ENCODE measurements around the gene TMTC3.

TMTC3 gene

DNA sequence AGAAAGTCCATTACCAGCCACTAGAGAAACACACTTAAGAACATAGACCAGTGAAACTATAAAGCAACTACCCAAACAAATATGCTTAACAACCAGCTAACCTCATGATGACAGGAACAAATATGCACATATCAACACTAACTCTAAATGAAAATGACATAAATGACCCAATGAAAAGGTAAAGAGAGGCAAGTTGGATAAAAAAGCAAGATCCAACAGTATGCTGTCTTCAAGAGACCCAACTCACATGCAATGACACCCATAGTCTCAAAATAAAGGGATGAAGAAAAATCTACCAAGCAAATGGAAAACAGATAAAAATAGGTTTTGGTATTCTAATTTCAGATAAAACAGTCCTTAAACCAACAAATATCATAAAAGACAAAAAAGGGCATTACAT, 77.8 kb downstream of the TMTC3 start:
- H3K36me3 ChIP-seq (ENCODE audit: insufficient read depth, low read length) = no peaks in the 10 kb centered on the region
- no peaks in the 10 kb centered on the region for H3K9me3 ChIP-seq (ENCODE audit: low read depth, low read length)
- DNase-seq (ENCODE audit: low read depth, low spot score) = no peak
- no peak overlapping the region for H3K9ac ChIP-seq (ENCODE audit: insufficient read length)
- no peak overlapping the region for H3K27ac ChIP-seq
- H3K4me3 ChIP-seq = no peak overlapping the region
- no peak for TF ChIP-seq EZH2 (IDR thresholded peaks at IDR 0.05)
- no peak for TF ChIP-seq POLR2AphosphoS5 (IDR thresholded peaks at IDR 0.05; ENCODE audit: borderline replicate concordance, low read depth, low read length)
- no peak for TF ChIP-seq FOXP2 (optimal IDR thresholded peaks at IDR 0.05; ENCODE audit: control extremely low read depth, extremely low read length, insufficient read depth)

DNA sequence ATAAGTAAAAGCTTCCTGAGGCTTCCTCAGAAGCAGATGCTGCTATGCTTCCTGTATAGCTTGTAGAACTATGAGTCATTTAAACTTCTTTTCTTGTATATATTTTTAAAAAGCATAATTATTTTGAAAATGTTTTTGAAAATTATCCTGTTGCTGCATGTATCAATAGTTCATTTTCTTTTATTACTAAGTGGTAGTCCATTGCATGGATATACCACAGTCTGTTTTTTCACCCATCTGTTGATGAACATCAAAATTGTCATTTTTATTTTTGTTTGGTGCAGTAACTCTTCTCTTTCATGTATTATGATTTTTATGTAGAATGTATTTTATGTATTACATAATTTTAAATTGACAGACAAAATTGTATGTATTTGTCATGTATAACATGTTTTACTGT, 81.4 kb downstream of the TMTC3 start:
- Histone ChIP-seq H3K27ac (no peak overlapping the region), H3K9ac (ENCODE audit: insufficient read length) (no peak overlapping the region), H3K9me3 (ENCODE audit: low read depth, low read length) (no peaks in the 10 kb centered on the region), H3K36me3 (ENCODE audit: insufficient read depth, low read length) (no peaks in the 10 kb centered on the region), H3K4me3 (no peak overlapping the region)
- DNase-seq (ENCODE audit: low read depth, low spot score) = no peak
- TF ChIP-seq FOXP2 (optimal IDR thresholded peaks at IDR 0.05; ENCODE audit: control extremely low read depth, extremely low read length, insufficient read depth) = no peak
- TF ChIP-seq EZH2 (IDR thresholded peaks at IDR 0.05) = no peak
- no peak for TF ChIP-seq POLR2AphosphoS5 (IDR thresholded peaks at IDR 0.05; ENCODE audit: borderline replicate concordance, low read depth, low read length)

DNA sequence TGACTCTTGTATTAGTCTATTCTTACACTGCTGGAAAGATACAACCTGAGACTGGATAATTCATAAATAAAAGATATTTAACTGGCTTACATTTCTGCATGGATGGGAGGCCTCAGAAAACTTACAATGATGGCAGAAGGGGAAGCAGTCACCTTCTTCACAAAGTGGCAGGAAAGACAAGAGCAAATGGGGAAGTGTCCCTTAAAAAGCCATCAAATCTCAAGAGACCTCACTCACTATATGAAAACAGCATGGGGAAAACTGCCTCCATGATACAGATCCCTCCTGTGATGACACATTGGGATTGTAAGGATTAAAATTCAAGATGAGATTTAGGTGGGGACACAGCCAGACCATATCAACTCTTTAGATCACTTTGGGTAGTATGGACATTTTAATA, 83.7 kb downstream of the TMTC3 start:
- Histone ChIP-seq H3K36me3 (ENCODE audit: insufficient read depth, low read length) (no peaks in the 10 kb centered on the region), H3K27ac (no peak overlapping the region), H3K4me3 (no peak overlapping the region), H3K9ac (ENCODE audit: insufficient read length) (no peak overlapping the region), H3K9me3 (ENCODE audit: low read depth, low read length) (no peaks in the 10 kb centered on the region)
- DNase-seq (ENCODE audit: low read depth, low spot score) = no peak
- TF ChIP-seq POLR2AphosphoS5 (IDR thresholded peaks at IDR 0.05; ENCODE audit: borderline replicate concordance, low read depth, low read length) (no peak), EZH2 (IDR thresholded peaks at IDR 0.05) (no peak), FOXP2 (optimal IDR thresholded peaks at IDR 0.05; ENCODE audit: control extremely low read depth, extremely low read length, insufficient read depth) (no peak)

DNA sequence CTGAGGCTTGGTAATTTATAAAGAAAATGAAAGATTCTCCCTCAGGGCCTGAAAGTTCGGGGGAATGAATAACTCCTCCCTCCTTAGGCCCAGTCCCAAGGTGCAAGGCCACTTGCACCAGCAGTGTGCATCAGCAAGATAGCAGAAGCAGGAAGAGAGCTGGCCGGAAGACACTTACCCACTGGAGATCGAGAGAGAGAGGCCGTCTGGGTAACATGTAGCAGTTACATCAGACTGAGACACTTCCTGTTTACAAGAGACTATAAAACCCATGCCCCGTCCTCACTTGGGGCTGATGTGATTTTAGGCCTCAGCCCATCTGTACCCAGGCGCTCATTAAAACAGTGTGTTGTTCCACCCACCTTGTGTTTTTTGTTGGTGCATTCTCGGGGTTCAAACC, 85.2 kb downstream of the TMTC3 start:
- Histone ChIP-seq H3K9me3 (ENCODE audit: low read depth, low read length) (no peaks in the 10 kb centered on the region), H3K4me3 (no peak overlapping the region)
- no peak for DNase-seq (ENCODE audit: low read depth, low spot score)

DNA sequence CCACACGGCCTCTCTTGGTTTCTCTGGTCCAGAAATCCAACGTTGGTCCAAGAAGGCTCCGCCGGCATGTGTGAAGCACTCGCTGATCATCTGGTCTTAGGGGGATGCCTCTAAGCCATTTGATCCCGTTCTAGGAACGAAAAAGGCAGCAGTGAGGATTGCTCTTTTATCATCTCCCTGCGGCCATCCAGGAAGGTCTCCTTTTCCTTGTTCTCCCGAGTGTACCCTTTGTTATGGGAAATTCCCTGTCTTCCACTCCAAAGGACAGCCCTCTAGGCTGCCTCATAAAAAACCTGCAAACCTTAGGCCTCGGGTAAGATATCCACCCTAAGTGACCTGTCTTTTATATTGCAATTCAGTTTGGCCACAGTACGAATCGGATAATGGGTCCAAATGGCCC, 85.8 kb downstream of the TMTC3 start:
- no peak overlapping the region for H3K9ac ChIP-seq (ENCODE audit: insufficient read length)
- H3K36me3 ChIP-seq (ENCODE audit: insufficient read depth, low read length) = no peaks in the 10 kb centered on the region
- H3K4me3 ChIP-seq = no peak overlapping the region
- no peak for DNase-seq (ENCODE audit: low read depth, low spot score)
- H3K9me3 ChIP-seq (ENCODE audit: low read depth, low read length) = no peaks in the 10 kb centered on the region
- no peak overlapping the region for H3K27ac ChIP-seq
- TF ChIP-seq POLR2AphosphoS5 (IDR thresholded peaks at IDR 0.05; ENCODE audit: borderline replicate concordance, low read depth, low read length) (no peak), FOXP2 (optimal IDR thresholded peaks at IDR 0.05; ENCODE audit: control extremely low read depth, extremely low read length, insufficient read depth) (no peak), EZH2 (IDR thresholded peaks at IDR 0.05) (no peak)

More for the DNA sequence above, 85.2 kb downstream of the TMTC3 start:
- no peak overlapping the region for H3K9ac ChIP-seq (ENCODE audit: insufficient read length)
- H3K36me3 ChIP-seq (ENCODE audit: insufficient read depth, low read length) = no peaks in the 10 kb centered on the region
- TF ChIP-seq POLR2AphosphoS5 (IDR thresholded peaks at IDR 0.05; ENCODE audit: borderline replicate concordance, low read depth, low read length) = no peak
- no peak overlapping the region for H3K27ac ChIP-seq

DNA sequence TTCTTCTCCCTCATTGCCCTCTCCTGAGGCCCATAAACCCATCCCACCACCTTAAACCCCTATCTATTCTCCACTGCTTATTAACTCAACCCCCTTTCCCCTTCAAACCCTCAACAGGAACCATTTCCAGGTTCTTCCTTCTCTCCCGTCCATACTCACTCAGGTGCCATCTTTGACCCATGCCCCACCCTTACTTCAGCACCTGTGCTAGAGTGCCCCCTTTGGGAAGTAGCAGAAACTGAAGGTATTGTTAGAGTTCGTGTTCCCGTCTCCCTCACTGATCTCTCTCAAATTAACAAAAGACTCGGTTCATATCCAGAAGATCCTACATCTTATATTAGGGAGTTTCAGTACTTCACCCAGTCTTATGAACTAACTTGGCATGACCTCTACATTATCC, 86.6 kb downstream of the TMTC3 start:
- H3K9me3 ChIP-seq (ENCODE audit: low read depth, low read length) = no peaks in the 10 kb centered on the region
- no peak for DNase-seq (ENCODE audit: low read depth, low spot score)
- no peaks in the 10 kb centered on the region for H3K36me3 ChIP-seq (ENCODE audit: insufficient read depth, low read length)
- TF ChIP-seq POLR2AphosphoS5 (IDR thresholded peaks at IDR 0.05; ENCODE audit: borderline replicate concordance, low read depth, low read length) = no peak
- no peak for TF ChIP-seq FOXP2 (optimal IDR thresholded peaks at IDR 0.05; ENCODE audit: control extremely low read depth, extremely low read length, insufficient read depth)
- TF ChIP-seq EZH2 (IDR thresholded peaks at IDR 0.05) = no peak
- H3K27ac ChIP-seq = no peak overlapping the region
- no peak overlapping the region for H3K9ac ChIP-seq (ENCODE audit: insufficient read length)
- no peak overlapping the region for H3K4me3 ChIP-seq

DNA sequence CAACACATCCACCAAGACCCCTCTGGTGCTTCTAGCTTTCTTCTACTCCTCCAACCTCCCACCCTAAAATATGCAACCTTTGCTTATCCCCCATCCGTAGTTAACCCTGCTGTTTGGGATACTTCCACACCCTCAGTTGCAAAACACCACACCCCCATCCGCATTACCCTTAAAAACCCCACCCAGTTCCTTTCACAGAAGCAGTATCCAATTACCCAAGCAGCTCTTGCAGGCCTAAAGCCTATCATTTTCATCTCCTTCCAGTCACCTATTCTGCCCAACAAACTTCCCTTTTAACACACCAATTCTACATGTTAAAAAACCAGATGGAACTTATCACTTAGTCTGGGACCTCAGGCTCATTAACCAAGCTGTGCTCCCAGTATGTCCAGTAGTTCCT, 88.2 kb downstream of the TMTC3 start:
- no peaks in the 10 kb centered on the region for H3K9me3 ChIP-seq (ENCODE audit: low read depth, low read length)
- no peak for DNase-seq (ENCODE audit: low read depth, low spot score)
- H3K36me3 ChIP-seq (ENCODE audit: insufficient read depth, low read length) = no peaks in the 10 kb centered on the region
- no peak overlapping the region for H3K9ac ChIP-seq (ENCODE audit: insufficient read length)
- no peak for TF ChIP-seq FOXP2 (optimal IDR thresholded peaks at IDR 0.05; ENCODE audit: control extremely low read depth, extremely low read length, insufficient read depth)
- no peak for TF ChIP-seq POLR2AphosphoS5 (IDR thresholded peaks at IDR 0.05; ENCODE audit: borderline replicate concordance, low read depth, low read length)
- no peak for TF ChIP-seq EZH2 (IDR thresholded peaks at IDR 0.05)
- H3K27ac ChIP-seq = no peak overlapping the region
- H3K4me3 ChIP-seq = no peak overlapping the region

DNA sequence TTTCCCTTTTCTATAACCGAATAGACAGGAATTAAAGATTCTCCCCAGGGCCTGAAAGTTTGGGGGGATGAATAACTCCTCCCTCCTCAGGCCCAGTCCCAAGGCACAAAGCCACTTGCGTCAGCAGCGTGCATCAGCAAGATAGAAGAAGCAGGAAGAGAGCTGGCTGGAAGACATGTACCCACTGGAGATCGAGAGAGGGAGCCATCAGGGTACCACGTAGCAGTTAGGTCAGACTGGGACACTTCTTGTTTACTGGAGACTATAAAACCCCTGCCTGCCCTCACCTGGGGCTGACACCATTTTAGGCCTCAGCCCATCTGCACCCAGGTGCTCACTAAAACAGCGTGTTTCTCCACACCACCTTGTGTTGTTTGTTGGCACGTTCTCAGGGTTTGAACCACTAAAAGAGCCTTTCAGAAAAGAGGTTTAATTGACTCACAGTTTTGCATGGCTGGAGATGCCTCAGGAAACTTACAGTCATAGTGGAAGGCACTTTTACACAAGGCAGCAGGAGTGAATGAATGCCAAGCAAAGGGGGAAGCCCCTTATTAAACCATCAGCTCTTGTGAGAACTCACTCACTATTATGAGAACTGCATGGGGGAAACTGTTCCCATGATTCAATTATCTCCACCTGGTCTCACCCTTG, 93.2 kb downstream of the TMTC3 start:
- no peak for TF ChIP-seq POLR2AphosphoS5 (IDR thresholded peaks at IDR 0.05; ENCODE audit: borderline replicate concordance, low read depth, low read length)
- TF ChIP-seq FOXP2 (optimal IDR thresholded peaks at IDR 0.05; ENCODE audit: control extremely low read depth, extremely low read length, insufficient read depth) = no peak
- TF ChIP-seq EZH2 (IDR thresholded peaks at IDR 0.05) = no peak

DNA sequence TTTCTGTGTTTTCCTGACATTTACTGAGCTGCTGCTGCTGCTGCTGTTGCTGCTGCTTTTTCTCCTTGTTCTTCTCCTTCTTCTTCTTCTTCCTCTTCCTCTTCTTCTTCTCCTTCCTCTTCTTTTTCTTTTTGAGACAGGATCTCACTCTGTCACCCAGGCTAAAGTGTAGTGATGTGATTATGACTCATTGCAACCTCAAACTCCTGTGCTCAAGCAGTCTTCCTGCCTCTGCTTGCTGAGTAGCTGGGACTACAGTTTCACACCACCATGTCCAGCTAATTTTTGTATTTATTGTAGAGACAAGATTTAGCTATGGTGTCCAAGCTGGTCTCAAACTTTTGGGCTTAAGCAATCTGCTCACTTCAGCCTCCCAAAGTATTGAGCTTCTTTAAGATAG, 95.8 kb downstream of the TMTC3 start:
- Histone ChIP-seq H3K27ac (no peak overlapping the region), H3K9me3 (ENCODE audit: low read depth, low read length) (no peaks in the 10 kb centered on the region), H3K36me3 (ENCODE audit: insufficient read depth, low read length) (no peaks in the 10 kb centered on the region), H3K9ac (ENCODE audit: insufficient read length) (no peak overlapping the region), H3K4me3 (no peak overlapping the region)
- TF ChIP-seq POLR2AphosphoS5 (IDR thresholded peaks at IDR 0.05; ENCODE audit: borderline replicate concordance, low read depth, low read length) (no peak), EZH2 (IDR thresholded peaks at IDR 0.05) (no peak), FOXP2 (optimal IDR thresholded peaks at IDR 0.05; ENCODE audit: control extremely low read depth, extremely low read length, insufficient read depth) (no peak)
- DNase-seq (ENCODE audit: low read depth, low spot score) = no peak

More for the DNA sequence above, 93.2 kb downstream of the TMTC3 start:
- no peaks in the 10 kb centered on the region for H3K36me3 ChIP-seq (ENCODE audit: insufficient read depth, low read length)
- no peak overlapping the region for H3K4me3 ChIP-seq
- no peaks in the 10 kb centered on the region for H3K9me3 ChIP-seq (ENCODE audit: low read depth, low read length)
- H3K27ac ChIP-seq = no peak overlapping the region
- DNase-seq (ENCODE audit: low read depth, low spot score) = no peak
- H3K9ac ChIP-seq (ENCODE audit: insufficient read length) = no peak overlapping the region

Measured in SK-N-MC (cell line).